ENCODE data around the gene ENOX1.

The ENOX1 gene

DNA sequence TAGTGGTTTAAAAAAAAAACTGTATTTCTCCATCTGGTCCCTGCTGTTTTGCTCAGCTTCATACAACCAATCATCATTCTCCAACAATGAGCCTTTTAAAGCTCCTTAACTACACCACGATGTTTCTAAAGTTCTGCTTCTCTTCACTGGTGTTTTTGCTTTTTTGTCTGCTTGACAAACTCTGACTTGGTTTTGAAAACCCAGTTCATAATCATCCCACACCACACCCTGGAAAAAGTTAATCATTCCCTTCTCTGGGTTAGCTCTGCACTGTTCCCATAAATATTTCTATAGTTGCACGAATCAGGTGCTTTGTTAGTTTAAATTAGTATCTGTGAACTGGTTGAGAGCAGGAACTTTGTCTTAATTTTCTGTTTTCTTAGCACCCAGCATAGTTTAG, 217.1 kb downstream of the ENOX1 start:
- H2BK15ac ChIP-seq (ENCODE audit: low read depth, poor library complexity, severe bottlenecking) = no peak overlapping the region
- no peak overlapping the region for H2BK12ac ChIP-seq (ENCODE audit: low read length in 2 of 2)
- H2AFZ ChIP-seq (ENCODE audit: low read depth, low read length) = no peak overlapping the region
- H3K18ac ChIP-seq (ENCODE audit: low read depth in 1 of 2, low read length in 2 of 2) = no peak overlapping the region
- no peak overlapping the region for H2BK5ac ChIP-seq (ENCODE audit: low read depth, low read length, poor library complexity, severe bottlenecking)
- no peak overlapping the region for H2AK5ac ChIP-seq (ENCODE audit: low read length, severe bottlenecking)
- H3K27ac ChIP-seq (ENCODE audit: low read length, poor library complexity, severe bottlenecking) = no peak overlapping the region
- no peak overlapping the region for H3K14ac ChIP-seq (ENCODE audit: low read length in 2 of 2)
- H2BK120ac ChIP-seq (ENCODE audit: low read depth, low read length) = no peak overlapping the region
- H3K4me2 ChIP-seq (ENCODE audit: low read length, poor library complexity, severe bottlenecking) = no peak overlapping the region
- no peaks in the 10 kb centered on the region for H3K79me1 ChIP-seq (replicated peaks; ENCODE audit: low read length, poor library complexity, severe bottlenecking)
- no peak overlapping the region for H3K9ac ChIP-seq (ENCODE audit: low read length)
- H3K4ac ChIP-seq (ENCODE audit: low read depth in 1 of 2, low read length in 2 of 2) = no peak overlapping the region
- no peak overlapping the region for H3K4me3 ChIP-seq (ENCODE audit: insufficient read depth in 1 of 2, low read depth in 1 of 2, low read length in 2 of 2)
- 56% methylated on average over 2 of the region's 2 CpGs for WGBS
- no peaks in the 10 kb centered on the region for H3K27me3 ChIP-seq (ENCODE audit: control insufficient read depth in 1 of 2, insufficient read depth in 1 of 2, low read length in 2 of 2)
- no peak overlapping the region for H3K23ac ChIP-seq (ENCODE audit: low read length in 2 of 2)
- H3K9me3 ChIP-seq (ENCODE audit: control insufficient read depth, low read length) = no peaks in the 10 kb centered on the region
- DNase-seq = no peak
- H4K91ac ChIP-seq (ENCODE audit: low read length) = no peak overlapping the region
- H3K36me3 ChIP-seq (ENCODE audit: control insufficient read depth in 1 of 2, insufficient read depth in 2 of 2, low read depth in 1 of 2, low read length in 2 of 2) = no peaks in the 10 kb centered on the region
- H3K4me1 ChIP-seq (ENCODE audit: control insufficient read depth, insufficient read depth, low read depth, low read length) = peaks cover 5% of the 10 kb centered on the region
- no peak overlapping the region for H4K8ac ChIP-seq (ENCODE audit: low read length)

GRCh38 chr13:43567608-43568007, 219.2 kb downstream of the ENOX1 start:
- H3K14ac ChIP-seq (ENCODE audit: low read length in 2 of 2) = no peak overlapping the region
- H3K27ac ChIP-seq (ENCODE audit: low read length, poor library complexity, severe bottlenecking) = no peak overlapping the region
- no peak overlapping the region for H2AK5ac ChIP-seq (ENCODE audit: low read length, severe bottlenecking)
- H3K4me1 ChIP-seq (ENCODE audit: control insufficient read depth, insufficient read depth, low read depth, low read length) = peaks cover 2% of the 10 kb centered on the region
- no peak overlapping the region for H4K91ac ChIP-seq (ENCODE audit: low read length)
- no peaks in the 10 kb centered on the region for H3K79me1 ChIP-seq (replicated peaks; ENCODE audit: low read length, poor library complexity, severe bottlenecking)
- H3K4ac ChIP-seq (ENCODE audit: low read depth in 1 of 2, low read length in 2 of 2) = no peak overlapping the region
- DNase-seq = peak; percentile 50
- no peak overlapping the region for H3K18ac ChIP-seq (ENCODE audit: low read depth in 1 of 2, low read length in 2 of 2)
- no peak overlapping the region for H3K9ac ChIP-seq (ENCODE audit: low read length)
- H3K9me3 ChIP-seq (ENCODE audit: control insufficient read depth, low read length) = no peaks in the 10 kb centered on the region
- no peaks in the 10 kb centered on the region for H3K27me3 ChIP-seq (ENCODE audit: control insufficient read depth in 1 of 2, insufficient read depth in 1 of 2, low read length in 2 of 2)
- no peak overlapping the region for H3K4me2 ChIP-seq (ENCODE audit: low read length, poor library complexity, severe bottlenecking)
- H2BK12ac ChIP-seq (ENCODE audit: low read length in 2 of 2) = no peak overlapping the region
- H2BK5ac ChIP-seq (ENCODE audit: low read depth, low read length, poor library complexity, severe bottlenecking) = no peak overlapping the region
- H2BK15ac ChIP-seq (ENCODE audit: low read depth, poor library complexity, severe bottlenecking) = no peak overlapping the region
- WGBS = 83% methylated on average over 1 of the region's 1 CpG
- no peak overlapping the region for H2BK120ac ChIP-seq (ENCODE audit: low read depth, low read length)
- H4K8ac ChIP-seq (ENCODE audit: low read length) = no peak overlapping the region
- H3K4me3 ChIP-seq (ENCODE audit: insufficient read depth in 1 of 2, low read depth in 1 of 2, low read length in 2 of 2) = no peak overlapping the region
- H3K36me3 ChIP-seq (ENCODE audit: control insufficient read depth in 1 of 2, insufficient read depth in 2 of 2, low read depth in 1 of 2, low read length in 2 of 2) = no peaks in the 10 kb centered on the region
- no peak overlapping the region for H3K23ac ChIP-seq (ENCODE audit: low read length in 2 of 2)
- H2AFZ ChIP-seq (ENCODE audit: low read depth, low read length) = no peak overlapping the region

DNA sequence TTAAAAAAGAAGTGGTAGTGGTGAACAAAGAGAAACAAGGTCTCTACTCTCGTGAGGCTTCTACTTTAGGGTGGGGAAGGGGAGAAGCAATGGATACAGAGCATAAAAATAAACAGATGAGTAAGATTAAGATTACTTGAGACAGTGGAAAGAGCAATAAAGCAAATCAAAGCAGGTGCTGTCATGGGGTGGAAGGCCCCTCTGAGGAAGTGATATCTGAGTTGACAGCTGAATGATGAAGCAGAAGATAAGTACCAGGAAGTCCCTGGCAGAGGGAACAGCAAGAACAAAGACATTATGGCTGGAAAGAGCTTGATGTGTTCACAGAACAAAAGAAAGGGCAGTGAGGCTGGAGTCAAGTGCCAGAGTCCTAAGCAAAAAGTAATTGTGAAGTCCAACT, 221.8 kb downstream of the ENOX1 start:
- Histone ChIP-seq H2BK15ac (ENCODE audit: low read depth, poor library complexity, severe bottlenecking) (no peak overlapping the region), H3K9me3 (ENCODE audit: control insufficient read depth, low read length) (no peaks in the 10 kb centered on the region), H3K79me1 (replicated peaks; ENCODE audit: low read length, poor library complexity, severe bottlenecking) (no peaks in the 10 kb centered on the region), H4K8ac (ENCODE audit: low read length) (no peak overlapping the region), H3K4me1 (ENCODE audit: control insufficient read depth, insufficient read depth, low read depth, low read length) (no peaks in the 10 kb centered on the region), H3K27me3 (ENCODE audit: control insufficient read depth in 1 of 2, insufficient read depth in 1 of 2, low read length in 2 of 2) (no peaks in the 10 kb centered on the region), H2AK5ac (ENCODE audit: low read length, severe bottlenecking) (no peak overlapping the region), H3K27ac (ENCODE audit: low read length, poor library complexity, severe bottlenecking) (no peak overlapping the region), H2AFZ (ENCODE audit: low read depth, low read length) (peak overlapping the region; percentile 14), H3K9ac (ENCODE audit: low read length) (no peak overlapping the region), H3K36me3 (ENCODE audit: control insufficient read depth in 1 of 2, insufficient read depth in 2 of 2, low read depth in 1 of 2, low read length in 2 of 2) (no peaks in the 10 kb centered on the region), H2BK12ac (ENCODE audit: low read length in 2 of 2) (peak overlapping the region in 1 of 2 experiments; percentile 71), H2BK120ac (ENCODE audit: low read depth, low read length) (no peak overlapping the region), H3K4me2 (ENCODE audit: low read length, poor library complexity, severe bottlenecking) (no peak overlapping the region), H3K23ac (ENCODE audit: low read length in 2 of 2) (no peak overlapping the region), H3K14ac (ENCODE audit: low read length in 2 of 2) (no peak overlapping the region), H3K4me3 (ENCODE audit: insufficient read depth in 1 of 2, low read depth in 1 of 2, low read length in 2 of 2) (no peak overlapping the region), H4K91ac (ENCODE audit: low read length) (no peak overlapping the region), H2BK5ac (ENCODE audit: low read depth, low read length, poor library complexity, severe bottlenecking) (no peak overlapping the region), H3K18ac (ENCODE audit: low read depth in 1 of 2, low read length in 2 of 2) (no peak overlapping the region), H3K4ac (ENCODE audit: low read depth in 1 of 2, low read length in 2 of 2) (peak overlapping the region in 1 of 2 experiments; percentile 26)
- 57% methylated on average over 1 of the region's 1 CpG for WGBS
- DNase-seq = no peak

GRCh38 chr13:43561081-43561480, 225.7 kb downstream of the ENOX1 start:
- WGBS = 98% methylated on average over 3 of the region's 4 CpGs
- no peak overlapping the region for H2BK15ac ChIP-seq (ENCODE audit: low read depth, poor library complexity, severe bottlenecking)
- no peak overlapping the region for H2BK5ac ChIP-seq (ENCODE audit: low read depth, low read length, poor library complexity, severe bottlenecking)
- H3K4me1 ChIP-seq (ENCODE audit: control insufficient read depth, insufficient read depth, low read depth, low read length) = no peaks in the 10 kb centered on the region
- no peak for DNase-seq
- H4K91ac ChIP-seq (ENCODE audit: low read length) = no peak overlapping the region
- H3K27me3 ChIP-seq (ENCODE audit: control insufficient read depth in 1 of 2, insufficient read depth in 1 of 2, low read length in 2 of 2) = no peaks in the 10 kb centered on the region
- H3K14ac ChIP-seq (ENCODE audit: low read length in 2 of 2) = no peak overlapping the region
- H3K9ac ChIP-seq (ENCODE audit: low read length) = no peak overlapping the region
- no peak overlapping the region for H3K4me2 ChIP-seq (ENCODE audit: low read length, poor library complexity, severe bottlenecking)
- no peaks in the 10 kb centered on the region for H3K9me3 ChIP-seq (ENCODE audit: control insufficient read depth, low read length)
- H3K27ac ChIP-seq (ENCODE audit: low read length, poor library complexity, severe bottlenecking) = no peak overlapping the region
- H3K79me1 ChIP-seq (replicated peaks; ENCODE audit: low read length, poor library complexity, severe bottlenecking) = no peaks in the 10 kb centered on the region
- no peak overlapping the region for H2BK12ac ChIP-seq (ENCODE audit: low read length in 2 of 2)
- no peak overlapping the region for H3K18ac ChIP-seq (ENCODE audit: low read depth in 1 of 2, low read length in 2 of 2)
- H3K4ac ChIP-seq (ENCODE audit: low read depth in 1 of 2, low read length in 2 of 2) = no peak overlapping the region
- H2AFZ ChIP-seq (ENCODE audit: low read depth, low read length) = no peak overlapping the region
- H2AK5ac ChIP-seq (ENCODE audit: low read length, severe bottlenecking) = no peak overlapping the region
- H3K4me3 ChIP-seq (ENCODE audit: insufficient read depth in 1 of 2, low read depth in 1 of 2, low read length in 2 of 2) = no peak overlapping the region
- no peak overlapping the region for H4K8ac ChIP-seq (ENCODE audit: low read length)
- H3K36me3 ChIP-seq (ENCODE audit: control insufficient read depth in 1 of 2, insufficient read depth in 2 of 2, low read depth in 1 of 2, low read length in 2 of 2) = no peaks in the 10 kb centered on the region
- no peak overlapping the region for H3K23ac ChIP-seq (ENCODE audit: low read length in 2 of 2)
- no peak overlapping the region for H2BK120ac ChIP-seq (ENCODE audit: low read depth, low read length)

Data from mesenchymal stem cell (in vitro differentiated cells and primary cell).